Activated T-helper 2 cell treated with anti-CD3 and anti-CD28 coated beads, Interferon-gamma antibody, Interleukin-2, Interleukin-4, amounts not matched to agents 10 μg/mL and 5 μg/mL and 100 μg/mL, durations not matched to agents 14 hours and 24 hours and 36 hours (primary cell): Measurements from ENCODE around the gene MCTP1. TPM values are rescaled to one million over a fixed set of nuclear protein-coding genes. Genes with fewer than 3 reads are reported as not detected.
"Not testable (repeated sequence)": the region's sequence is repeated elsewhere in the genome, so short reads cannot be mapped to it uniquely, and the experiment has no call there.

Experiments used
- DNase-seq: peaks from one replicate; pipeline ENCODE4 v3.0.0; 2021; ENCODE audit warnings: low spot score
- H3K27ac Mint-ChIP-seq: one replicate; pipeline ENCODE4 v1.8.0; 2021; ENCODE audit warnings: mixed read lengths
- H3K27me3 Mint-ChIP-seq: one replicate; pipeline ENCODE4 v1.8.0; 2021; ENCODE audit warnings: low read depth, mixed read lengths
- H3K36me3 Mint-ChIP-seq: one replicate; pipeline ENCODE4 v1.8.0; 2021; ENCODE audit warnings: low read depth, mixed read lengths
- H3K4me1 Mint-ChIP-seq: one replicate; pipeline ENCODE4 v1.8.0; 2021; ENCODE audit warnings: low read depth, mixed read lengths
- H3K4me3 Mint-ChIP-seq: one replicate; pipeline ENCODE4 v1.8.0; 2021; ENCODE audit warnings: low read depth, mild to moderate bottlenecking, moderate library complexity, mixed read lengths
- H3K9me3 Mint-ChIP-seq: one replicate; pipeline ENCODE4 v1.8.0; 2021; ENCODE audit warnings: mixed read lengths
- intact Hi-C: fragments of 100-400 bp; cut with micrococcal nuclease; formaldehyde crosslinking; loops from one replicate; pipeline ENCODE4 v1.15.1; 2023
- total RNA-seq: library from RNA; stranded (reverse); gene quantifications from 2 replicates; pipeline ENCODE4 v1.2.3, GENCODE V29; 2022

Gene MCTP1
- total RNA-seq, 1 donor from 2014 or later: not detected

DNA sequence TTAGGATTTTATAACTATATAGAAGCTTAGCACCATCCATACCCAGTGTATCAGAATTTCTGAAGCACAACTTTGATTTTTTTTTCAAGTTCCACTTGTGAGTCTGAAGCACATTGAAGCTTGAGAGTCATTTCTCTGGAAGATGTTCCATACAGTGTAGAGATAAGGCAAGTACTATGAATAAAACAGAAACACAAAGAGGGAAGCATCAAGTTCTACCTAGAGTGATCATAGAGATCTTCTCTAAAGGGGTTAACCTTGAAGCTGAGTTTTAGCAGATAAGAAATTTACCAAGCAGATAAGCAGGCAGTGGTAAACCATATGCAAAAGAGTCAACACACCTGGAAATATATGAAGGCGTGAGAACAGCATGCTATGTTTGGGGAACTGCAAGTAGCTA is 125.3 kb downstream of the MCTP1 start:
- H3K4me1 Mint-ChIP-seq: no peaks in the 10 kb centered on the region
- no peak for DNase-seq
- no peak overlapping the region for H3K27ac Mint-ChIP-seq
- no peaks in the 10 kb centered on the region for H3K36me3 Mint-ChIP-seq
- peaks cover 2% of the 10 kb centered on the region for H3K27me3 Mint-ChIP-seq
- H3K9me3 Mint-ChIP-seq: no peaks in the 10 kb centered on the region
- intact Hi-C loops: no loop called here
- H3K4me3 Mint-ChIP-seq: no peak overlapping the region

DNA sequence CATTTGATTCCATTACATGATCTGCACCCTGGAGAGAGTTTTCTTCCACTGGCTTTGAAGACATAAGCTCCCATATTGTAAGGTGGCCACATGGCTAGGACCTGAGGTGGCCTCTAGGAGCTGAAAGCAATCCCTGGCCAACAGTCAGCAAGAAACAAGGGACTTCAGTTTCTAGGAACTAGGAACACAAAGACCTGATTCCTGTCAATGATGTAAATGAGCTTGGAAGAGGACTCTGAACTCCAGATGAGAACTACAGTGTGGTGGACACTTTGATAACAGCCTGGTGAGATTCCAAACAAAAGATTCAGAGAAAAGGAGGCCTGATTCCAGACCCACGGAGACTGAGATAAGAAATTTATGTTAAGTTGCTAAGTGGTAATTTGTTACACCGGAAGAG is 129.0 kb downstream of the MCTP1 start:
- Mint-ChIP-seq H3K9me3 (no peaks in the 10 kb centered on the region), H3K4me1 (no peaks in the 10 kb centered on the region), H3K36me3 (no peaks in the 10 kb centered on the region), H3K27me3 (no peaks in the 10 kb centered on the region), H3K4me3 (no peak overlapping the region), H3K27ac (no peak overlapping the region)
- intact Hi-C loops: no loop called here
- no peak for DNase-seq

DNA sequence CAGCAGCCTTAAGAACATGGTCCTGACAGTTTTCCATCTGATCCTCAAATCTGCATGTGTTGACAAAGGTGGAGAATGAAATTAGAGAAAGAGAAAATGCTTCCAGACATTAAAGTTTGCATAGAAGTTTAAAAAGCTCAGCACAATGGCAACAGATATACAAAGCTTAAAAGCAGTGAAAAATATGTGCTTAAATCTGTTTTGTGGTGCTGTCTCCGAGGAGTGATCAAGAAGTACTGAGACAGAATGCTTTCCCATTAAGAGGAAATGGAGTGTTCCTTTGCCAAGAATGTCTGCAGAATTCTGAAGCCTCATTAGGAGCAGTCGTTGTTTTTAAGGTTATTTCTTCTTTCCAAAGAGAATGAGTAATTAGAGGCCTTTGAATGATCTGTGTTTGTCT is 131.4 kb downstream of the MCTP1 start:
- DNase-seq: no peak
- Mint-ChIP-seq H3K9me3 (no peaks in the 10 kb centered on the region), H3K27ac (no peak overlapping the region), H3K4me1 (no peaks in the 10 kb centered on the region), H3K36me3 (no peaks in the 10 kb centered on the region), H3K4me3 (no peak overlapping the region), H3K27me3 (no peaks in the 10 kb centered on the region)
- intact Hi-C loops: no loop called here

DNA sequence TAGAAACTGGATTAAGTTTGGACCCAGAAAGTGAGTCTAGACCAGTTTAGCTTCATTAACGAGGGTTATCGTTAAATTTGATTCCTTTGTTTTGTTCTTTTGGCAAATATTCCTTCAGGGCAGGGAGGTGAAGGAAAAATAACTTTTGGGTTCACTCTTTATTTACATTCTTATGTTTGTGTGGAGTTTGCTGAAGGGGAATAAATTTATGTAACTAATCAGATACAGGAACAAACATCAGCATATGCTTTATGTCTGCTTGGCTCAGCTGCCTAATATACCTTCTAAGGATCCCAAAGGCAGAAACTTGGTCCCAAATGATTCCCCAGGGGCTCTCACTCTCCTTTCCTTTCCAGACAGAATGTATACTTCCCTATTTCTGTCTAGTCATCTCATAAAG is 132.4 kb downstream of the MCTP1 start:
- H3K36me3 Mint-ChIP-seq: no peaks in the 10 kb centered on the region
- no peaks in the 10 kb centered on the region for H3K4me1 Mint-ChIP-seq
- intact Hi-C loops: no loop called here
- no peak overlapping the region for H3K4me3 Mint-ChIP-seq
- no peak overlapping the region for H3K27ac Mint-ChIP-seq
- DNase-seq: no peak
- no peaks in the 10 kb centered on the region for H3K9me3 Mint-ChIP-seq
- H3K27me3 Mint-ChIP-seq: no peaks in the 10 kb centered on the region

DNA sequence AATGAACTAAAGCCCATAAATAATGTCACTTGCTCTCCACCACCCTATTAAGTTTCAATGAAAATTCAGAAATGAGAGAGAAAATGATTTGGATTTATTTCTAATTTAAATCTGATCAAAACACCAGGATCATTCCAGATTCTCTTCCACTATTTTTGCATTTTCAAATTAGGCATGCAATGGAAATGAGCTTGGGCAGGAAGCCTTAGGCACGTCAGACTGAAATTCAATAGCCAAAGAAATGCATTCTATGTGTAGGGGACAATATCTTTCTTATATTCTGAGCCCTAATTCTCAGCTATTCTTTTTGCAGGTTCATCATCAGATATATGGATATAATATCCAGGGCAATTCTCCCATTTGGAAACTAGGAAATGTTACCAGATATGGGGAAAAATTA is 132.8 kb downstream of the MCTP1 start:
- H3K36me3 Mint-ChIP-seq: no peaks in the 10 kb centered on the region
- H3K27me3 Mint-ChIP-seq: no peaks in the 10 kb centered on the region
- no peaks in the 10 kb centered on the region for H3K9me3 Mint-ChIP-seq
- H3K4me3 Mint-ChIP-seq: no peak overlapping the region
- no peak for DNase-seq
- no peak overlapping the region for H3K27ac Mint-ChIP-seq
- H3K4me1 Mint-ChIP-seq: no peaks in the 10 kb centered on the region
- intact Hi-C loops: no loop called here

DNA sequence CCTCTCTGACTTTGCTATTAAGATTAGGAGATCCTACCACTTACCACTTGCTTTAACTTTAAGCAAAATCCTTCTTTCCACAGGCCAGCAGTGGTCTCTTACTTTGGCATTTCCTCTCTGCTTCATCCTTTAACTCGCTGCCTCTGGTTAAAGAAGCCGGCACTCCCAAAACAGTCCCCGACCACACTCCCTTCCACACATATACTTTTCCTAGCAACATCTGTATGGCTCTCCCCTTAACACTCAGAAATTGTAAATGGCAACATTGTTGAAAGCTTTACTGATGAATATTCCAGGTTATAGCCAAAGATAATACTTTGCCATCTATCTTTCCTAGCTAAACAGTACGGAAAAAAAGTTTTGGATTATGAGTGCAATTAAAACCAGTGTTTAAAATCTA is 133.2 kb downstream of the MCTP1 start:
- intact Hi-C loops: no loop called here
- H3K4me1 Mint-ChIP-seq: no peaks in the 10 kb centered on the region
- no peaks in the 10 kb centered on the region for H3K36me3 Mint-ChIP-seq

DNA sequence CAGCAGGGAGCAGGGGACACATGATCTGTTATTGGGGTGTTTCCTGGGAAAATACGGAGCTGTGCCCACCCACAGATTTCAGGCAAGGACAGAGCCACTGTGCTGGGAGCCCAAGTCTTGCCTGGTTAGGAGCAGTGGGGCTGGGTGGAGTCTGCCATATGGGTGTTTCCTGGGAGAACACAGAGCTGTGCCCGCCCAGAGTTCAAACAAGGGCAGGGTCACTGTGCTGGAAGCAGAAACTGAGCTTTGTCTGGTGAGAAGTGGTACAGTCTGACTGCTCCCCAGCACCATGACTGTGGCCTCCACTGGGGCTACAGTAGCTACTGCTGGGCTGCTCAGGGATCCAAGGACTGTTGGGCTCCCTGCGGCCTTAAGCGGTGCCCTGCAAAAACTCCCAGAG is 135.5 kb downstream of the MCTP1 start:
- H3K36me3 Mint-ChIP-seq: no peaks in the 10 kb centered on the region
- no peak for DNase-seq
- intact Hi-C loops: no loop called here
- H3K4me1 Mint-ChIP-seq: no peaks in the 10 kb centered on the region
- H3K4me3 Mint-ChIP-seq: no peak overlapping the region
- H3K27ac Mint-ChIP-seq: no peak overlapping the region
- H3K27me3 Mint-ChIP-seq: no peaks in the 10 kb centered on the region
- no peaks in the 10 kb centered on the region for H3K9me3 Mint-ChIP-seq

More for the DNA sequence above, 133.2 kb downstream of the MCTP1 start:
- Mint-ChIP-seq H3K27me3 (no peaks in the 10 kb centered on the region), H3K9me3 (no peaks in the 10 kb centered on the region), H3K4me3 (no peak overlapping the region), H3K27ac (no peak overlapping the region)
- no peak for DNase-seq

DNA sequence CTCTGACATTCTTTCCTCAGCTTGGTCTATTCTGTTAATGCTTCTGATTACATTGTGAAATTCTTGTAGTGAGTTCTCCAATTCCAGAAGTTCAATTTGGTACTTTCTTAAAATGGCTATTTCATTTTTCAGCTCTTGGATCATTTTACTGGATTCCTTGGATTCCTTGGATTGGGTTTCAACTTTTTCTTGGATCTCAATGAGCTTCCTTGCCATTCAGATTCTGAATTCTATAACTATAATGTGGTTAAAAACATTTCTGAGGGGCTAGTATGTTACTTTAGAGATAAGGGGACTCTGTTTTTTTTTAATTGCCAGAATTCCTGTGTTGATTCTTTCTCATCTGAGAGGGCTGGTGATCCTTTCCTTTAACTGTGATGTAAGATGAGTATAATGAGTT is 136.4 kb downstream of the MCTP1 start:
- intact Hi-C loops: no loop called here
- Mint-ChIP-seq H3K4me1 (no peaks in the 10 kb centered on the region), H3K4me3 (no peak overlapping the region), H3K9me3 (no peaks in the 10 kb centered on the region), H3K36me3 (no peaks in the 10 kb centered on the region), H3K27me3 (no peaks in the 10 kb centered on the region), H3K27ac (no peak overlapping the region)
- no peak for DNase-seq

DNA sequence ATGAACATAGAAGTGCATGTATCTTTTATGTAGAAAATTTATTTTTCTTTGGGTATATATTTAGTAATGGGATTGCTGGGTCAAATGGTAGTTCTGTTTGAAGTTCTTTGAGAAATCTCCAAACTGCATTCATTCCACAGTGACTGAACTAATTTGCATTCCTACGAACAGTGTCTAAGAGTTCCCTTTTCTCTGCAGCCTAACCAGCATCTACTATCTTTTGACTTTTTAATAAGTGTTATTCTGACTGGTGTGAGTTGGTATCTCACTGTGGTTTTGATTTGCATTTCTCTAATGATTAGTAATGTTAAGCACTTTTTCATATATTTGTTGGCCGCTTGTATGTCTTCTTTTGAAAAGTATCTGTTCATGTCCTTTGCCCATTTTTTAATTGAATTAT is 141.0 kb downstream of the MCTP1 start:
- H3K9me3 Mint-ChIP-seq, DNase-seq, H3K36me3 Mint-ChIP-seq, intact Hi-C loops, H3K27ac Mint-ChIP-seq, H3K4me1 Mint-ChIP-seq, H3K4me3 Mint-ChIP-seq, H3K27me3 Mint-ChIP-seq: not testable (repeated sequence)

DNA sequence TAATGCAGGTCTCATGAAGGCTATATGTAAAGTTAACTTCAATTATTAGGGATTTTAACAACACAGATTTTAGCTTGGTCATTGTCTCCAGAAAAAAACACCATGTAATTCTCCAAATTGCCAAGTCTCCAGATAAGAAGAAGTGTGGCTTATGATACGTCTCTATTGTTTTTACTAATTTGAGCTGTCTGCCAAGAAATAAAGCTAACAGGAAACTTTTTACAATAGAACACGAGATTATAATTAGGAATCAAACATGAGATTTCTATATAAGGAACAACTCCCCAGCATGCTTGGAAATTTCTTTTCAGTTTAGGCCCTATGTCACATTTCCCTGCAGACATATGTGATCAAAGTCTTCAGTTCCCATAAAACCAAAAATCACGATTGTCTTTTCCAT is 142.7 kb downstream of the MCTP1 start:
- no peak overlapping the region for H3K4me3 Mint-ChIP-seq
- H3K36me3 Mint-ChIP-seq: no peaks in the 10 kb centered on the region
- intact Hi-C loops: no loop called here
- no peaks in the 10 kb centered on the region for H3K27me3 Mint-ChIP-seq
- no peaks in the 10 kb centered on the region for H3K9me3 Mint-ChIP-seq
- no peak overlapping the region for H3K27ac Mint-ChIP-seq
- DNase-seq: no peak
- no peaks in the 10 kb centered on the region for H3K4me1 Mint-ChIP-seq

DNA sequence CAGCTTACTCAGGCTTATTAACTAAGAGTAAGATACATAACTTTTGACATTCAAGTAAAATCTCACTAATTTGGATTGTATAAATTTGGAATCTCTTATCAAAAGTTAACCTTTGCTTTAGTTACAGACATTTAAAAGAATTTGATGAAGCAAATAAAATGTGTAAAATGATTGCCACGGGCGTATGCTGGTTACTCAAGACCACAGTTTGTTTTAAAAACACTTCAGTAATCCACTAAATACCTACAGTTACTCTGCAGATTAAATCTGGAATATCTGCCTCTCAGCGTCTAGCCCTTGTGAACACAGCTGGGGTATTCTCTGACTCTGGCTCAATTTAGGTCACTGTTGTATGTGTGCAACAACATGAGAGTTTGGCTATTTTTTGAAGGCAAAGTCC is 143.8 kb downstream of the MCTP1 start:
- H3K27ac Mint-ChIP-seq: no peak overlapping the region
- H3K4me3 Mint-ChIP-seq: no peak overlapping the region
- no peaks in the 10 kb centered on the region for H3K9me3 Mint-ChIP-seq
- intact Hi-C loops: no loop called here
- no peaks in the 10 kb centered on the region for H3K27me3 Mint-ChIP-seq
- DNase-seq: no peak
- no peaks in the 10 kb centered on the region for H3K4me1 Mint-ChIP-seq
- H3K36me3 Mint-ChIP-seq: no peaks in the 10 kb centered on the region

DNA sequence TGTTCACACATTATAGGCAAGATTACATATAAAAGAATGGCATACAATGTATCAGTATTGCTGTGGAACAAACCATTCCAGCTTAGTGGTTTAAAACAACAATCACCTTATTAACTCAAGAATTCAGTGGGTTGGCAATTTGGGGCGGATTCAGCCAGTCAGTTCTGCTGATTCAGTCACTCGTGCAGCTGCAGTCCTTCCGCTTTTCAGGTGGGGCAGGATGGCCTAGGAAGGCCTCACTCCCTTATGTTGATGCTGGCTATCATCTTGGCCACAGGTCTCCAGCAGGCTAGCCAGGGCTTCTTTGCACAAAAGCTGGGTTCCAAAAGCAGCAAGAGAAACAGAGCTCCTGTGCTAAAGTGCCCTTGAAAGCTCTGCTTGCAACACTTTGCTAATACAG is 150.6 kb downstream of the MCTP1 start:
- Mint-ChIP-seq H3K4me3 (no peak overlapping the region), H3K4me1 (no peaks in the 10 kb centered on the region), H3K36me3 (no peaks in the 10 kb centered on the region), H3K27ac (no peak overlapping the region), H3K9me3 (no peaks in the 10 kb centered on the region), H3K27me3 (no peaks in the 10 kb centered on the region)
- DNase-seq: no peak
- intact Hi-C loops: no loop called here

DNA sequence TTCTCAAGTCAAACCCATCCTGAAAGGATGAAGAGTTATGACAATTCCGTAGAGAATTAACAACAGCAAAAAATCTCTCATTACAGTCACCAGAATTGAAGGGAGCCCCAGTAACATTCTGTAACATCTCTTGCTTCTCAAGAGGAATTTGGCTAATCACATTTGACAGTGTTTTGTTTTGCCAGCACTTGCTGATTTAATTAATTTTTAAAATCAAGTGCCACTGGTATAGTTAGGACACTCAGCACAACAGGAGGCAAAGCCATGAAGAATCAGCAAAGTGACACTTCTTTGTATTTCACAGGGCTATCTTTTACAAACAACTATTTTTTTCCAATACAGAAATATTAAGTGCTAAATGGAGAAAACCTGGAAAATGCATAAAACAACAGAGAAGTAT is 152.8 kb downstream of the MCTP1 start:
- no peaks in the 10 kb centered on the region for H3K4me1 Mint-ChIP-seq
- no peak overlapping the region for H3K4me3 Mint-ChIP-seq
- H3K27me3 Mint-ChIP-seq: no peaks in the 10 kb centered on the region
- no peak overlapping the region for H3K27ac Mint-ChIP-seq
- no peaks in the 10 kb centered on the region for H3K9me3 Mint-ChIP-seq
- DNase-seq: no peak
- no peaks in the 10 kb centered on the region for H3K36me3 Mint-ChIP-seq
- intact Hi-C loops: no loop called here

DNA sequence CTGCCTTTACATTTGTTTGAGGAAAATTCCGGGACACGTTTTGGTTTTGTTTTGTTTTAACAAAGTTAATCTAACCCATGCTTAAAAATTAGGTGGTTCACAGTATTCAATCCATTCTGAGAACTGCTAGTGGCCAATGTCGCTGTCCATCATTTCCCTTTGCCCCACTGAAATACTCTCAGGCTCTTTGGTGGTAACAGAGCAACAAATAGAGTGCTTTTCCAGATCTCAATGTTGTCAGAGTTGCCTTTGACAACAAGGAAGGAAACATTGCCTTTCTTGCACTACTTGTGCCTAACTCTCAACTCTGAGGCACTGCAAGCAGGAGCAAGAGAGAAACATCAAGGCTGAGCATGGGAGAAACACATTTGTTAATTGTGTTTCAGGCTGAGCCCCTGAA is 154.0 kb downstream of the MCTP1 start:
- intact Hi-C loops: no loop called here
- no peaks in the 10 kb centered on the region for H3K4me1 Mint-ChIP-seq
- no peak for DNase-seq
- no peak overlapping the region for H3K27ac Mint-ChIP-seq
- no peaks in the 10 kb centered on the region for H3K9me3 Mint-ChIP-seq
- no peaks in the 10 kb centered on the region for H3K27me3 Mint-ChIP-seq
- no peaks in the 10 kb centered on the region for H3K36me3 Mint-ChIP-seq
- no peak overlapping the region for H3K4me3 Mint-ChIP-seq
